Hippocampal formation (tissue), 2 donors: Measurements from ENCODE around the gene PSMD1.
A peak's percentile ranks its signal among the peaks of the same experiment; 100 is the strongest.
"Not testable (repeated sequence)": the region's sequence is repeated elsewhere in the genome, so short reads cannot be mapped to it uniquely, and the experiment has no call there.

ENCODE experiments used
- DNase-seq, 2 donors: peaks; one replicate each; lab custom pipeline; 2025; lab: John Stamatoyannopoulos, UW

Gene PSMD1

DNA sequence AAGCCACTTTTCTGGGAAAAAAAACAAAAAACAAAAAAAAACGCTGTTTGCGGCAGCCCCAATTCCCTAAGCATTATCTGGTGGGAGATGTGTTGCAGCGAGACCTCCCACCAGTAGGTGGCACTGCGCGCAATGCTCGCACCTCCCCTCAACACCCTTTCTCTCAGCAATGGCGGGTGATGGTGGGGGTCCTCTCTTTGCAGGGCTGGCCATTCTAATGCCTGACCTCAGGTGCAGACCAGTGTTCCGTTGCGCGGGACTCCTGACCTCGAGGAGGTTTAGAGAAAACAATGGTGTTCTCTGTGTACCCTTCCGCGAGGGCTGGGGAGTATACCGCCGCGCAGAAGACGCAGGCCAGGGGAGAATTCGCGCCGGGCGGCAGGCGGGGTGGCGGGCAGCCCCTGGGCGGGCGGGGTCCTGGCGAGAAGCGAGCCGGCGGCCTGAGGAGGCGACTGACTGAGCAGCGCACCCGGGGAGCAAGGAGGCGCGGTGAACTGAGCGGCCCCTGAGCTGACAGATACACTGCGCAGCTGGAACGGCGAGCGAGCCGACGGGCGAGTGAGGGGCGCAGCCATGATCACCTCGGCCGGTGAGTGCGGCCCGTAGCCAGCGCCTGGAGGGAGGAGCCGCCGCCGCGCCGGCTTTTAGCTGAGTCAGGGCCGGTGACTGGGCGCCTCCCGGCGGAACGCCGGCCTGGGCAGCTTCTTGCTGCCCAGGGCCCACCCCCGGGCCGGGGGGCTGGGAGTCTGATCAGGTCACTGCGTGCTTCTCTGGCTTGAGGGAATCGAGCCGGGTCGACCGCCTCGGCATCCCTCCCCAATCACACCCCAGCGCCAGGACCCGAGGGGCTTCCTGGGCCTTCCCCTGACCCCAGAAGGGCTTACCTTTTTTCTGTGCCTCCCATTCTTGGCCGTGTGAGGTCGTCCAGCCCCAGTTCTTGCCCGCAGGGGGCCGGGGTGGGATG is at the start of gene PSMD1:
Gene PSMD1, plus strand, starts transcription at position 415 of the 964 bp plus-strand sequence. Its CDS starts 159 bp downstream, at position 574.
- peak; percentile 85 to 90 for DNase-seq

DNA sequence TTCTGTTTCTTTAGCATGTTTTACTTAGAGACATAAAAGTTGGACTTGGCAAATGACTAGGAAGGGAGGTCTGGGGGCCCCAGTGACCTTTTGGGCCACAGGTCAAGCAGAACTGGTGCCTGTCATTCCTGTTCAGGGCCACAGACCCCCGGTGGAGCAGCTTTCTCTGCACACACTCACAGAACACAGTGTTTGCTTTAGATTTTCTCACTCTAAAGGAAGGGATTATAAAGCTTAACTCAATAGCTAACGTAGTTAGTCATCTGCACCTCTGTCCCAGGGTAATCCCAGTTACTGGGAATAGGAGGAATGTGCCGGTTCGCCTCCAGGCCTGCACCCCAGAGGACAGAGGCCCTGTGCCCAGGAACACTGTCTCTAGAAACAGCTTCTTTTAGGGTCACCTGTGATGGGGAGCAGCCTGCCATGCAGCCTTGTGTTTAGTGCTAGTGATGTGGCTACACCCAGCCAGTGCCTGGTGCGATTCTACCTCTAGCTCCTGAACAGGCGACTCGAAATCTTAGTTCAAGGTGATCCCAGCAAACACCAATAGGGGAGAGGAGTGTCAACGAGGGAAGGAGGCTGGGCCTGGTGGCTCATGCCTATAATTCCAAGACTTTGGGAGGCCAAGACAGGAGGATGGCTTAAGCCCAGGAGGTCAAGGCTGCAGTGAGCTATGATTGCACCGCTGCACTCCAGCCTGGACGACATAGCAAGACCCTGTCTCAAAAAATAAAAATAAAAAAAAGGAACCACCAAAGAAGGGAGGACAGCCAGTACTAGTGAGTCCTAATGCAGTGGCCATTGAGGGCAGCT is 49.2 kb upstream of the PSMD1 start:
- no peak for DNase-seq

DNA sequence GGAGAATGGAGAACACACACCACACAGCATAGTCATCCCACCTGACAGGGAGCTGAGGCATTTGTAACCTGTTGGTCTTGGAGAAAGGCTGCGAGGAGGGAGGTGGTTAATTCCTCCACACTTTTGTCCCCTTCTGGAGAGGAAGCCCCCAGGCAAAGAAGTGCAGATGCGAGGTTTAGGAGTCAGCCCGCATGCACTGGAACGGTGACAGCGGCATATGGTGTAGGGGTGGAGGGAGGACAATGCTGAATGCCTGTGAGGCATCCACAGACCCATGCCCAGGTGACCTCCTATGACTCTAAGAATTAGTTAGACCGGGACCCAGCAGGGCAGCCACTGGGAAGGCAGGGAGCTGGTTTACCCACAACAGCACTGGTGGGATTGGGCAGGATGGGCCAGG is 48.5 kb upstream of the PSMD1 start:
- DNase-seq = no peak

DNA sequence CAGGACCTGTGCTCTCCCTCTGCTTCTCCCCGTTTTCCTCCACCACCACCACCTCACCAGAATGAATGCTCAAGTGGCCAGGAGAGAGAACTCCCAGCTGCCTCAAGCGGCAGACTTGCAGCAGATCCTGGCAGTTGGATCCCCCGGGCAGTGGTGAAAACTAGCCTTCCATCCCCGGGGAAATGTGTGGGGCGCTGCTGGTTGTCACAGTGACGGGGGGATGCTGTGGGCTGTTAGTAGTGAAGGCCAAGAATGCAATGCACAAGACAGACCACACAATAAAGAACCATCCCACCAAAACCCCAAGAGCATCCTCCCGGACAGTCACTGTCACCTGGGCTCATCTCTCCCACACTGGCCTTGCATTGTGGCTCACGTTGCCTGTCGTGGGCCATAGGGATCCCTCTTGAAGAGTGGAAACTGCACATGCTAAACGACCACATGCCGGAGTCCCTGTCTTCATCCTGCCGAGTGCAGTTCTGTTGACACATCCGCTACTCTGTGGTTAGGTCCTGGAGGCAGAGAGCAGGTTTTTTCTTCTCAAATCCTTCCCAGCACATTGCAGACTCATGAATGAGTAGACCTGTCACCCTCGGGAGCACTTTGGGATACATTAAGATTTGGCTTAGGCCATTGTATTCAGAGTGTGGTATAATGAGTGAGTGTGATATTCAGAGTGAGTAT is 47.3 kb upstream of the PSMD1 start:
- no peak for DNase-seq

DNA sequence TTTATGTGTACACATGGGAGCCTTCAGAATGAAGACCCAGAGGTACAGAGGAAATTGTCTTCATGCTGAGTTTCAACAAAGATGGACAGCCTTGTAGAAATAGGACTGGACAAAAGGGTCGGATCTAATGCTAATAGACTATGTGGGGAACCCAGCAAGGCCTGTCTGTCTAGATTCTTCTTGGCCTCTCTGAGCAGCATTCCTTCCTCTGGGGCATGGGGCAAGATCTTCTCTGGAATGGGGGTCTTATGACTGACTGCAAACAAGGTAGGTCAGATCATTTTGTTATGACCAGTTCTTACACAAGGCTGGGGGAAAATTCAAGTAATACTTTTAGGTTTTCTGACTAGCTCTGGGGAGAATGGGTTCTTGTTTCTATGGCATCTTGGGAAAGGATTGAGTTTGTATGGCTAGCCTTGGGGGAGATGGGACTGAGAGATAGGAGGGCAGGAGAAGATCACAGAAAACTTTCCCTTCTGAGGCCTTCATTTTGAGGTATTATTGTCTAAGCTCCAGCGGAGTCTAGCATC is 46.4 kb upstream of the PSMD1 start:
- no peak for DNase-seq

DNA sequence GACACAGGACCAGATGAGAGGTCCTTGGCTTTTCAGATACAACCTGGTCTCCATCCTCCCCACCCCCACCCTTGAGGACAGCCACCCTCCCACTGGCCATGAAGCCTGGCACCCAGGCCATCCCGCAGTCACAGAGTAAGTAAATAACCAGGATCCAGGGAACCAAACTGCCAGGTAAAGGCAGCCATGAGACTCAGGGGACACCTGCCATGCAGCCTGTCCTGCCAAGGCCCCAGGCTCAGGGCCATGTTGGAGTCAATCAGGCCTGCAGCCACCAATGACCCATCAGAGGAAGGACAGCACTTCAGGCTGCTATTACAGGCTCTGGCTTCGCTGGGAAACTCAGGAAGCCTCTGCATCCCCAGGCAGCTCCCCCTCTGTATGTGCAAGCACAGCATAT is 45.1 kb upstream of the PSMD1 start:
- no peak for DNase-seq

DNA sequence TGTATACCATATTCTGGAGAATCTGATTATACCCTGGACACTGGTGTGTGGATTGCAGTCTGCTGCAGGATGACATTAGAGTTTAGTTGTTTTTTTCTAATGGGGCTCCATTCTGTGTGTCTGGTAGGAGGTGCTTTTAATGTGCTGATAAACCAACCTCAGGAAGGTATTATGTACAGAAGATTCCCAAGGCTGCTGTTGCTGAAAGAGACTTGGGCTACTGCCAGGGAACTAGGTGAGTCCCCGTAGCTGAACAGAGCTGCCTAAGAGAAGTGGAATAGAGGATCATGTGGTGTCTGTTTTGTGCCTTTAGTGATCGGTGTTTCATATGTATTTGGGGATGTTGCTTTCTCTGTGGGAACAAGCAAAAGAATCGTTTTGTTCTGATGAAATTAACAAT is 44.2 kb upstream of the PSMD1 start:
- no peak for DNase-seq

DNA sequence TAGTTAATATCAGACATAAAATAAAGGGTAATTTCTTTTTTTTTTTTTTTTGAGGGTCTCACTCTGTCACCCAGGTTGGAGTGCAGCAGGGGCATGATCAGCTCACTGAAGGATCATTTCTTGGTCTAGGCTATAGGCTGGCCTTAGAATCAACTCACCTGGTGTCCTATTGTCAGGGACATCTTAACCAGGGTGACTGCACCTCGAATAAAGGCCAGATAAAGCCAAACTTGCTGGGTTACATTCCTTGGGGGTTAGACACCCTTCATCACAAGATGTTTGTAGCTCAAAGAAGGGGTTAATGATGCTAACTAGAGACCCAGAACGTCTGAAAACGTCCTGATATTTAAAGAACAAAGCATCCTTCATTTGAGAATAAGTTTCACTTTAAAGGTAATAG is 42.8 kb upstream of the PSMD1 start:
- DNase-seq = no peak

DNA sequence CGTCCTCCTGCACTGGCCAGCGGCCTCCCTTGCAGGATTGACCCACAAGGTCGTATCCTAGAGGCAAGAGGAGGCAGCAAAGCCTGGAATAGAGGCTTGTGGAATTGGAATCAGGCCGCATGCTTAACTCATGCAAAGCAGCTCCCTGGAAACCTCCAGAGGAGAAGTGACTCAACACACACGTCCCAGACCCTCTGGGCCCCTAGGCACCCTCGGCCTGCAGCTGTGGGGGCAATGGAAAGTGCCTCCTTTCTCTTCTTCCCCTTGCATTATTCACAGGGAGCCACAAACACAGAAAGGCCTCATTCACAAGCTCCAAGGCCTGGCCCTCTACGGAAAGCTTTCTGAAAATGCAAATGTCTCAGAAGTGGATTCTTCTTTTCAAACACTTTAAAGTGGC is 41.2 kb upstream of the PSMD1 start:
- peak; percentile 46 to 55 for DNase-seq

DNA sequence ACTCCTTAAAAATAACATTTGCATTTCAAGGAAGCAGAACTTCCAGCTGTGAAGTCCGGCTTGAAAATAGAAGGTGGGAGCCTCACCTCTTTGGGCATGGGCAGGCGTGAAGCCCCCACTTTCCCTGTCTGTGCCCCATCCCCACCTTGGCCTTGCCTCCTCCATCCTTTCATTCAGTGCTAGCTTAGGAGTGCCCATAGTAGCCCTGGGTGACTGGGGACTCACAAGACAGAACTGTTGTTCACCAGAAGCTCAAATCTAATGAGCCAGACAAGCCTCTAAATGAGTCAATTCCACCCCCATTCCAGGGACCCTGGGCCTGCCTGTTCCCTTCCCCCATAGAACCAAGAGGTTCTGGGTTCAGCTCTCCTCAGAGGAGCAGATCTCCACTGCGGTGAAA is 40.7 kb upstream of the PSMD1 start:
- DNase-seq = no peak

DNA sequence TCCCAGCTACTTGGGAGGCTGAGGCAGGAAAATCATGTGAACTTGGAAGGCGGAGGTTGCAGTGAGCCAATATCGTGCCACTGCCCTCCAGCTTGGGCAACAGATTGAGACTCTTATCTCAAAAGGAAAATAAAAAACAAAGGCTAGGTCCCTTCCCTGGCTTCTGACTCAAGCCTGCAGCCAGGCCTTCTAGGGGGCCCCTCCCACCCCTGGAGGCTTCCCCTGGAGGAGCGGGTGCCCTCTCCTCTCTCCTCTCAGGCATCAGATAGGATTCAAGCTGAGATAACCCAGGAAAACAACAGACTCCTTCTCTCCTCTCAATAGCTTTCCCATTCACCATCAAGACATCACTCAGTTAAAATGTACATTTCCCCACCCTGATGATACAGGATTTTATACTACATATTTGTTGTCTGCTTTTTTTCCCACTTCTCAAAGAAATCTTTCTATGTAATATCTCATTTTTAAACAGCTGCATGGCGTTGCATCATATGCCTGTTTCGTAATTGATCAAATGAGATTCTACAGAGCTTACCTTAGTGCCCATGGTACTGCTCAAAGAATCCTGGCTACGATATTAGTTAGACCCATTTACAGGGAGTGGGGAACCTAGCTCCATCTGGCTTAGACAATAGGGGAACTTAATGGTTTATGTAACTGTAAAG is 40.0 kb upstream of the PSMD1 start:
- DNase-seq = no peak

DNA sequence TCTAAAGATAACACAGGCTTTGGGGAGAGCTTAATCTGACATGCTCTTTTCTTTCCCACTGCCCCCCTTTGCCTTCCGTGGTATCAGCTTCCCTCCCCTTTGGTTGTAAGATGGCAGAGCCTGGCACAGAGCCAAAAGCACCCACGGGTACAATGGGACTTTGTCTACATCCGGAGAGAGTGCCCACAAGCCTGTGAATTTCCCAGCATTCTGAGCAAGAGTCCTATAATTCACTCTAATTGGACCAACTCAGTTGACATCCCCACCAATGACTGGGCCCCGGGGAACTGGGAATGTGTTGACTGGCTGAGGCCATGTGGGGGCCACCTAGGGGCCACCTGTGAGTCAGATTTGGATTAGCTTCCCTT is 39.5 kb upstream of the PSMD1 start:
- peak; percentile 60 to 86 for DNase-seq

DNA sequence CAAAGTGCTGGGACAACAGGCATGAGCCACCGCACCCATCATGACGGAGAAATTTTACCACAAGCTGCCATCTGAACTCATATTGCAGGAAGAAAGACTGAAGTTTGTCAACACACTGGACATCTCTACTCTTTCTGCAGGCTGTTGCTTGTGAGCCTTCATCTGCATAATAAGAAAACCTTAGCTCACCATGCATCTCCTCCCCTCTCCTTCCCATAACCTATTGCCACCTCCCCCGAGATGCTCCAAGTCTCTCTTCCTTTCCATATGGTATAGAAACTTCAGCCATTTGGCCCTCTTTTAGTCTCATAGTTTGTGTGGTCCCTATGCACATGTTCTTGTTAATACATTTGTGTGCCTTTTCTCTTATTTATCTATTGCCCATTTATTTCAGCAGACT is 38.5 kb upstream of the PSMD1 start:
- DNase-seq = no peak

DNA sequence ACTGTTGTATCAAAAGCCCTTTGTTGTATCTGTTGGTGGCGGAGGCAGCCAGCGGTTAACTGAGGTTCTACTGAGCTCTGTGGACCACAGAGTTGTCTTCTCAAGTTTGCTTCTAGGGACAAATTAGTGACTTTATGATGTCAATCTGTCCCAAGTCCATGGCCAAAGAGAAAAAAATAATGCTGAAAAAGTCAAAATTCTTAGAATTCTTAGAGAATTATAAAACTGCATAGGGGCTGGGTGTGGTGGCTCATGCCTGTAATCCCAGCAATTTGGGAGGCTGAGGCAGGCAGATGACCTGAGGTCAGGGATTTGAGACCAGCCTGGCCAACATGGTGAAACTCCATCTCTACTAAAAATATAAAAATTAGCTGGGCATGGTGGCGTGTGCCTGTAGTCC is 31.6 kb upstream of the PSMD1 start:
- DNase-seq = not testable (repeated sequence)

DNA sequence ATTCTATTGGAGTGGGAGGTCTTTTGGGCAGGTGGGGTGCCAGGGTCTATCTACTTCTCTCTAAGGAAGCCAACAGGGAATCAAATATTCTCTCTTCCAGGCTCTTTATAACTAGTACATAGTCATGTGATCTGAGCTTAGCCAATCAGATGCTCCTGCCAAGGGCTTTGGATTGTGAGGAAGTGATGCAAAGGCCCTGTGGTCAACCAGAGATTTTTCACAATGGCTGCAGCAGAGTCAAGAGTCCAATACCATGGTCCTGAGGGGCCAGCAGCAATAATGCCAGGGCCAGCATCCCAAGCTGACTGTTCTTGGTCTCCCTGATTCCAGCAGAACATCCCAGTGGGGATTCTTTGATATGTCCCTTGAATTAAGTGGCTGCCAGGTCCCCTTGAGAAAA is 27.8 kb upstream of the PSMD1 start:
- no peak for DNase-seq

DNA sequence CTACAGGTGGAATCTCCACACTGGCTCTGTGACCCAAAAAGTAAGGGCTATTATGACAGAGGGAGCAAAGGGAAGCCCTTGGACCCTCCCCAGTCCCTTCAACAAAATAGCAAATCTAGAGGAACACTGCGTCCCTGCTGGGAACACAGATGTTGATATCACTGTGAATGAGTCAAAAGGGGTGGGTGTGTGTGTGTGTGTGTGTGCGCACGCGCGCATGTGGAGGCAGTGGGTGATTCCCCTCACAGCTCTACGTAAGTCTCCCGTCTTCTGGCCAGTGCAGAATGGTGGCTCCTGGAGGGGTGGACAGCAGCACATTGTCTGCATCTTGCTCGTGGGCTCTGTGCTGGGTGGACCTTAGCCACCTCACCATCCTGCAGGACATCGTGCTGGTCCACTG is 27.1 kb upstream of the PSMD1 start:
- no peak for DNase-seq

DNA sequence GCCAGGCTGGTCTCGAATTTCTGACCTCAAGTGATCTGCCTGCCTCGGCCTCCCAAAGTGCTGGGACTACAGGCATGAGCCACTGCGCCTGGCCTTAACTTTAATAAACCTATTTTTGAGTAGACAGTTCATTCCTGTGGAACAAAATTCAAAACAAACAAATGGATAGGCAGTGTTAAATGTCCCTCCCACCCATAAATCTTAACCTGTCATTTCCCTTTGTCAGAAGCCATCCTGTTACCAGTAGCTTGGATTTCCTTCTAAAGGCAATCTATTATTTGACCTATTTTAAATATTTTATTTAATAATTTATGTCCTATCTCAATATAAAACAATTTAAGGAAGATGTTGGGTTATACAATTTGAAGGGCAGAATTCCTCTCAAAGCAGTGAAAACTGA is 25.9 kb upstream of the PSMD1 start:
- no peak for DNase-seq

DNA sequence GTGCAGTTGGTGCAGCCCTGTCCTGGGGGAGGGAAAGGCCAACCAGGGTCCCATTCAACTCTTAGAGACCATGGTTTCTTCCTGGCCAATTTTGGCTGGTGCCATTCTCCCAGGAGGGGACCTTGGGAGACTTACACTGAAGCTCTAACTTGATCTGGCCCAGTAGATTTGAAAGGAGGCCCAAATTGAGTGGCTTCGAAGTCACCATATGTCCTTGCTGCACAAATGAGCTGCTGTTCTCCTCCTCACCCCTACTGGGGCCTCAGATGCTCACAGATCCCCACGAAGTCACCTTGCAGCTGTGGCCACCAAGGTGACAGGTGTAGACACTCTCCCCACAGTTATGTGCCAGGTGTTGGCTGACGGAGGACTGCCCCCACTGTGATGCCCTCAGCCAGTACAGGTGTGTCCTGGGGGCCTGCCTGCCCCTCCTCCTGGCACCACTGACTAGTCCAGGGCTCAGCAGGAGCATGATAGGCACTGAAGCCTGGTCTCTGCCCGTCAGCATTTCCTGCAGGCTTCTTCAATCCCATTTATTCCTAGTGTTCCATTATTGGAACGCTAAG is 24.0 kb upstream of the PSMD1 start:
- no peak for DNase-seq

DNA sequence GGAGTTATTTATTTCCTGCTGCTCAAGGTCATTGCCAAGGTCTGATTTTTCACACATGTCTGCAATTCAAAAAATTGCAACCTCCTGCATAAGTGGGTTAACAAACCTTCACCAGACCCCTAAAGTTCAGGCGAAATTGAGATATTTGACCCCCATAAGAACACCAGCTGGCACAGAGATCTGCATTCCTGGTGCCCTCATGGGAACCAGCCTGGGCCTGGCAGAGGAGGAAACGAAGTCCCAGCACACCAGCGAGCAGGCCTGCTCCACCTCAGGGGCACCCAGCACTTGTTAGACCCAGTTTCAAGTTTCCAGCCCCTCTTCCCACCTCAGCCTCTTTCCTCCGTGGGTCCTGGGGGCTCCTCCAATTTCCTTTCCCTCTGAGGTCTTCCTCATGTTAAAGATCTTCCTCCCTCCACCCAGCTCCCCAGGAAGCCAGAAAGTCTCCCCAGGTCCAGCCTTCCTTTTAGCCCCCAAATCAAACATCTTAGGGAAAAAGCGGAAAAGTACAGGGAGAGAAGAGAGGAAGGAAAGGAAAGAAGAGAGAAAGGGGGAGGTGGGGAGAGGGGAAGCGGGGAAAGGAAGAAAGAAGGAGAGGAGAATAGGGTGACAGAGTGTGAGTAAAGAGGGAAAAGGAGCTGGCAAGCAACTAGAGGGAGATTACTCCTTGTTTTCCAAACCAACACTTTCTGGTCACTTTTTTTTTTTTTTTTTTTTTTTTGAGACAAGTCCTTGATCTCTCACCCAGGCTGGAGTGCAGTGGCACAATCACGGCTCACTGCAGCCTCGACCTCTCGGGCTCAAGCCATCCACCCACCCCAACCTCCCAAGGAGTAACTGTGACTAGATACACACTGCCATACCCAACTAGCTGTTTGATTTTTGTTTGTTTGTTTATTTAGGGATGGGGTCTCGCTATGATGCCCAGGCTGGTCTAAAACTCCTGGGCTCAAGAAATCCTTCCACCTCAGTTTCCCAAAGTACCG is 23.2 kb upstream of the PSMD1 start:
- no peak for DNase-seq

DNA sequence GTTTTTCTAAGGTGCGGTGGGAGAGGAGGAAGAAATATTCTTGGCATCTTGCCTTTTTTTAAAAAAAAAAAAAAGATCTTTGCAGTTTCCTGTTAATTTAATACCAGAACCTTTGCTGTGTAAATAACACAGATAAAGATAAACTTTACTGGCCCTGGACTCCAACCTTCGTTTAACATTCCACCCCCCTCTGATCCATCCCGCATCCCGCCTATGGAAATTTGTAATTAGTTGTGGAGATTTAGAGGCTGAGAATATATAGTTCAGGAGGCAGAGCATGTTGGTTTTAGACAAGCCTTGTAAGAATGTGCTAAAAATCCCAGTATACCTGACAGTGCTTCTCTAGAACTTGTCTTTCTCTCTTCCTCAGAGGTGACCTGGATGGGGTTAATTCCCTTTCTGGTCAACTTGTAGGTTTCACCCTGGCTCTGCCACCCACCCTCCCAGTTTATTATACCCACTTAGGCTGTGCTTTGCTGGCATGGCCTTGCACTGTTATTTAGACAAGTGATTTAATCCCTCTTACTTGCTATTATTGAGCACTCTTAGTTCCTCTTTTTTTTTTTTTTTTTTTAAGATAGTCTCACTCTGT is 22.3 kb upstream of the PSMD1 start:
- DNase-seq = no peak
